CD14-positive monocyte (primary cell): ENCODE data around the gene ARFGEF3. TPM values are rescaled to one million over a fixed set of nuclear protein-coding genes. Genes with fewer than 3 reads are reported as not detected.

ENCODE experiments used
- DNase-seq, 3 donors: peaks; one replicate each; pipeline ENCODE4 v3.0.0-alpha.2; 2011 to 2022
- H2AFZ ChIP-seq: 2 replicates; pipeline ENCODE4 v1.6.0; 2012; ENCODE audit warnings: mild to moderate bottlenecking, low read depth, low read length, inconsistent platforms; ENCODE audit not compliant: insufficient read depth, poor library complexity, severe bottlenecking
- H3K27ac ChIP-seq, 2 donors: 1 replicate in 1 of 2; 2 replicates in 1 of 2; pipeline ENCODE4 v1.5.1; 2012 to 2013; ENCODE audit warnings: low read length in 2 of 2, control low read depth in 1 of 2, inconsistent platforms in 1 of 2, low read depth in 1 of 2, mild to moderate bottlenecking in 1 of 2
- H3K27me3 ChIP-seq, 2 donors: one replicate each; pipeline versions ENCODE4 v1.6.0 to v1.6.1; 2011 to 2013; ENCODE audit warnings: low read length in 2 of 2; ENCODE audit not compliant: control insufficient read depth in 2 of 2, insufficient read depth in 2 of 2
- H3K36me3 ChIP-seq, 2 donors: replicated peaks in 1 of 2; 1 replicate in 1 of 2; 2 replicates in 1 of 2; pipeline versions ENCODE4 v1.5.1 to v1.6.1; 2012 to 2013; ENCODE audit warnings: low read length in 2 of 2, control low read depth in 1 of 2, inconsistent platforms in 1 of 2, mild to moderate bottlenecking in 1 of 2; ENCODE audit not compliant: insufficient read depth in 2 of 2, control insufficient read depth in 1 of 2
- H3K4me1 ChIP-seq, 2 donors: 1 replicate in 1 of 2; 2 replicates in 1 of 2; pipeline versions ENCODE4 v1.5.1 to v1.6.1; 2012 to 2013; ENCODE audit warnings: low read length in 2 of 2, control low read depth in 1 of 2, inconsistent platforms in 1 of 2, mild to moderate bottlenecking in 1 of 2, moderate library complexity in 1 of 2; ENCODE audit not compliant: insufficient read depth in 2 of 2, control insufficient read depth in 1 of 2
- H3K4me2 ChIP-seq: replicated peaks from 2 replicates; pipeline ENCODE3; 2012; ENCODE audit warnings: low read length, moderate library complexity, mild to moderate bottlenecking; ENCODE audit not compliant: poor library complexity, severe bottlenecking; ENCODE audit errors: extremely low read depth
- H3K4me3 ChIP-seq, 3 experiments: fragments of 200-600 bp in 1 of 3; sonication (generic) in 1 of 3; replicated peaks in 1 of 3; 1 replicate in 2 of 3; 2 replicates in 1 of 3; pipeline ENCODE4 v1.5.1; 2011 to 2013; ENCODE audit warnings: low read length in 3 of 3, mild to moderate bottlenecking in 3 of 3, control low read depth in 2 of 3, low read depth in 2 of 3, inconsistent platforms in 1 of 3, moderate library complexity in 1 of 3
- H3K79me2 ChIP-seq: 2 replicates; pipeline ENCODE4 v1.6.0; 2012; ENCODE audit warnings: mild to moderate bottlenecking, control low read depth, inconsistent platforms, low read length, moderate library complexity; ENCODE audit not compliant: insufficient read depth
- H3K9ac ChIP-seq: 2 replicates; pipeline ENCODE4 v1.6.0; 2017; ENCODE audit warnings: low read length, mild to moderate bottlenecking; ENCODE audit not compliant: insufficient read depth, poor library complexity, severe bottlenecking
- H3K9me3 ChIP-seq, 2 donors: replicated peaks in 1 of 2; 1 replicate in 1 of 2; 2 replicates in 1 of 2; pipeline versions ENCODE4 v1.5.1 to v1.6.1; 2012 to 2013; ENCODE audit warnings: low read length in 2 of 2, control low read depth in 1 of 2; ENCODE audit not compliant: control insufficient read depth in 1 of 2, insufficient read depth in 1 of 2
- H4K20me1 ChIP-seq: 2 replicates; pipeline ENCODE4 v1.6.0; 2012; ENCODE audit warnings: mild to moderate bottlenecking, low read length, control low read depth, moderate library complexity; ENCODE audit not compliant: insufficient read depth
- H3K27ac Mint-ChIP-seq, 7 donors: one replicate each; pipeline ENCODE4 v1.8.0; 2020; ENCODE audit warnings: mild to moderate bottlenecking in 7 of 7, mixed read lengths in 7 of 7, moderate library complexity in 6 of 7, inconsistent platforms in 2 of 7
- H3K27me3 Mint-ChIP-seq, 3 donors: one replicate each; pipeline ENCODE4 v1.8.0; 2021 to 2022; ENCODE audit warnings: low read depth in 3 of 3, mild to moderate bottlenecking in 3 of 3, mixed read lengths in 3 of 3, moderate library complexity in 3 of 3, inconsistent platforms in 1 of 3
- H3K36me3 Mint-ChIP-seq, 2 donors: one replicate each; pipeline ENCODE4 v1.8.0; 2020; ENCODE audit warnings: mixed read lengths in 2 of 2, inconsistent platforms in 1 of 2, mild to moderate bottlenecking in 1 of 2
- H3K4me1 Mint-ChIP-seq: one replicate; pipeline ENCODE4 v1.8.0; 2020; ENCODE audit warnings: mild to moderate bottlenecking, mixed read lengths
- H3K4me3 Mint-ChIP-seq, 2 donors: one replicate each; pipeline ENCODE4 v1.8.0; 2020; ENCODE audit warnings: mild to moderate bottlenecking in 2 of 2, mixed read lengths in 2 of 2, moderate library complexity in 1 of 2
- H3K9me3 Mint-ChIP-seq, 7 donors: one replicate each; pipeline ENCODE4 v1.8.0; 2020 to 2022; ENCODE audit warnings: mixed read lengths in 7 of 7, mild to moderate bottlenecking in 6 of 7, moderate library complexity in 6 of 7, inconsistent platforms in 2 of 7
- CTCF ChIP-seq: fragments of 200-600 bp; IDR thresholded peaks from one replicate; pipeline ENCODE4 v1.8.0; 2022; ENCODE audit warnings: antibody characterized with exemption, mild to moderate bottlenecking
- WGBS: methylation state at CpG from one replicate; pipeline ENCODE4 v1.1.5; 2013; ENCODE audit warnings: missing lambda C conversion rate; ENCODE audit not compliant: insufficient coverage; 5-methylcytosine and 5-hydroxymethylcytosine counted together
- intact Hi-C, 2 donors: fragments of 100-400 bp; cut with micrococcal nuclease; formaldehyde crosslinking; loops; one replicate each; pipeline versions ENCODE4 v1.15.0 to v1.15.1; 2023
- polyA plus RNA-seq, 3 donors: library from polyadenylated mRNA; depleted of rRNA in 1 of 3; unstranded in 2 of 3; stranded (reverse) in 1 of 3; fragments of 300-500 nt in 2 of 3; fragments of >200 nt in 1 of 3; fragmentation: Illumina TruSeq in 2 of 3; gene quantifications; 1 replicate in 2 of 3; 2 replicates in 1 of 3; pipeline ENCODE4 v1.2.3, GENCODE V29; 2012 to 2021

Gene ARFGEF3
- polyA plus RNA-seq, 3 donors = not detected

- Histone ChIP-seq H3K27ac (no peak overlapping the region), H4K20me1 (no peaks in the 10 kb centered on the region), H3K4me2 (no peak overlapping the region), H3K4me3 (no peak overlapping the region), H3K9ac (no peak overlapping the region), H2AFZ (no peak overlapping the region), H3K4me1 (no peaks in the 10 kb centered on the region), H3K27me3 (no peaks in the 10 kb centered on the region), H3K79me2 (no peaks in the 10 kb centered on the region), H3K36me3 (no peaks in the 10 kb centered on the region), H3K9me3 (no peaks in the 10 kb centered on the region)
- no peak overlapping the region for H3K27ac Mint-ChIP-seq
- H3K36me3 Mint-ChIP-seq = no peaks in the 10 kb centered on the region
- H3K4me1 Mint-ChIP-seq = peaks cover 4% of the 10 kb centered on the region
- H3K9me3 Mint-ChIP-seq = peaks cover 0 to 6% (median 0%) of the 10 kb centered on the region in 7 donors
- no peak for TF ChIP-seq CTCF
- WGBS = no CpG with 5 or more reads among the region's 2 CpGs
- peaks cover 0 to 6% (median 4%) of the 10 kb centered on the region in 3 donors for H3K27me3 Mint-ChIP-seq
- no peak overlapping the region for H3K4me3 Mint-ChIP-seq
- intact Hi-C loops = no loop called here
- DNase-seq = no peak
Measured at GRCh38 chr6:138331984-138332383, 170.2 kb downstream of the ARFGEF3 start.

- no peak overlapping the region for H3K27ac Mint-ChIP-seq
- WGBS = 96% methylated on average over 13 of the region's 14 CpGs
- no peak overlapping the region for H3K9ac ChIP-seq
- H3K27ac ChIP-seq = no peak overlapping the region
- H3K4me3 ChIP-seq = no peak overlapping the region
- H3K79me2 ChIP-seq = no peaks in the 10 kb centered on the region
- no peaks in the 10 kb centered on the region for H3K4me1 ChIP-seq
- no peak overlapping the region for H3K4me2 ChIP-seq
- no peak for TF ChIP-seq CTCF
- H3K36me3 ChIP-seq = no peaks in the 10 kb centered on the region
- peaks cover 0 to 6% (median 0%) of the 10 kb centered on the region in 7 donors for H3K9me3 Mint-ChIP-seq
- H3K9me3 ChIP-seq = no peaks in the 10 kb centered on the region
- no peak overlapping the region for H3K4me3 Mint-ChIP-seq
- DNase-seq = no peak
- H2AFZ ChIP-seq = no peak overlapping the region
- H3K4me1 Mint-ChIP-seq = no peaks in the 10 kb centered on the region
- H3K27me3 Mint-ChIP-seq = peaks cover 0 to 6% (median 3%) of the 10 kb centered on the region in 3 donors
- H3K27me3 ChIP-seq = no peaks in the 10 kb centered on the region
- intact Hi-C loops = no loop called here
- H3K36me3 Mint-ChIP-seq = no peaks in the 10 kb centered on the region
- H4K20me1 ChIP-seq = no peaks in the 10 kb centered on the region
Measured at GRCh38 chr6:138334000-138334399, 172.3 kb downstream of the ARFGEF3 start.
